ENCODE results near the gene INPP1.

Gene INPP1

DNA sequence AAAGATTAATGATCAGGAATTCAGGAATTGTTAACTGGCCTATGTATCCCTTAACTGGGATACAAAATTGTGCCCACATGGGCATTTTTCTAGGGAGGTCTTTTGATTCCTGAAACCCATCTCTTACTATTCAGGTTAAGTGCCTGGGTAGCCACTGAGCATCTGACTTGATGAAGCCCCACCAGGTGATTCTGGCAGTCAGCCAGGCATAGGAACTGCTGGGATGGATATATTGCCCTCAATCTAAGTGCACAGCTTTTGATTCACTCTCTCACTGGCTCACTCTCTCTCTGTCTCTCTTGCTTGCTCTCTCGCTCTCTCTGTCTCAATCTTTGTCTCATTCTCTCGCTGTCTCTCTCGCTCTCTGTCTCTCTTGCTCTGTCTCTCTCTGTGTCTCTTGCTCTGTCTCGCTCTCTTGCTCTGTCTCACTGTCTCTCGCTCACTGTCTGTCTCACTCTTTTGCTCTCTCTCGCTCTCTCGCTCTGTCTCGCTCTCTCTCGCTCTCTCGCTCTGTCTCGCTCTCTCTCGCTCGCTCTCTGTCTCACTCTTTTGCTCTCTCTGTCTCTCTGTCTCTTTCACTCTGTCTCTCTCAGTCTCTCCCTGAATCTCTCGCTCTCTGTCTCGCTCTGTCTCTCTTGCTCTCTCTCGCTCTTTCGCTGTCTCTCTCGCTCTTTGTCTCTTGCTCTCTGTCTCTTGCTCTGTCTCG lies 22.3 kb downstream of the INPP1 start:
- no peak for DNase-seq

- DNase-seq, result no peak
These were observed 22.9 kb downstream of the INPP1 start for GRCh38 chr2:190366248-190366753.

DNA sequence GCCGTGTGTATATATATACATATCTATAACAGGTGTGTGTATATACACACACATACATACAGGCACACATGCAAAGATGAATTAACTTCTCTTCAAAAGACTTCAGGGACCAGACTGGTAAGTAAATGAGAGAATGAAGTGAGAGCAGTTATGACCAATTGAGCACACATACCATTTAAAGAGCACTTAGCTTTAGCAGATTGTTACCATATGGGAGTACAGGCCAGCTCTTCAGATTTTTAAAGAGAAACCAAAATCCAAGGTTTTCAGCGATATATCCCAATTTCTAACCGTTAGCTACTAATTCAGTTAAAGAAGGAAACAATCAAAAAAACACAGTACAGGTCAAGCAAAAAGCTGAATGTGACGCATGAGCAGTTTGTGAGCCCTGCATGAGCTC lies 23.7 kb downstream of the INPP1 start:
- DNase-seq, result no peak

DNA sequence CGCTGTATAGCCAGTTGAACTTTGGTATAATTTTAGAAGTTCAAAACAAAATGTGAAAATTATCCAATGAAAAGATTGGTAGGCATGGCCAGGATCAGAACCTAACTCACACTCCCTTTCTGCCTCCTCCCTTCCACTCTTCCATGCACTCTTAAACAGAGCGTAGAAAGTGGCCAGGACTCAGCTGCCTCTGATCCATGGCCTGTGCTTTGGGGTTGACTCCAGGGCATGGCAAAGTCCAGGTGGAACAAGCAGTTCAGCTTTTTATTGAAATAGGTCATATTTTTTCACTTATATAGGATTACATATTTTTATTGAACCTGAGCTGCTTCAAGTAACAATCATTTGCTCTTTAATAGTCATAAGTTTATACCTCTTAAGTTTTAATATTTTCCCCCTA lies 26.2 kb downstream of the INPP1 start:
- DNase-seq, result no peak

GRCh38 chr2:190376083-190376482 lies 32.7 kb downstream of the INPP1 start:
- no peak for DNase-seq

GRCh38 chr2:190376591-190377245 lies 33.3 kb downstream of the INPP1 start:
- DNase-seq, result no peak

DNA sequence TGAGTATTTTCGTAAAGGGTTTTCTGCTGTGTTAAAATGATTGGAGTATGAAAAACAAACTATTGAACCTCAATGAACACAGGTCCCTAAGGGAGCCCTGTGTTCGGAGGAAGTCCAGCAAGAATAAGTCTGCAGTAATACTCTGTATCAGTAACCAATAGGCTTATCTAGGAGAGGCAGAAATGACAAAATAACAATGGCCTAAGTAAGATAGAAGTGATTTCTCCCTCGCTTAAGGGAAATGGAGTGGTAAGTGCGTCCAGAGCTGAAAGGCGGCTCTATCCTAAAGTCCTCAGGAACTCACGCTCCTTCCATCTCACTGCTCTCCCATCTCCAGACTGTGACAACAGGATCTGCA lies 35.5 kb downstream of the INPP1 start:
- no peak for DNase-seq

DNA sequence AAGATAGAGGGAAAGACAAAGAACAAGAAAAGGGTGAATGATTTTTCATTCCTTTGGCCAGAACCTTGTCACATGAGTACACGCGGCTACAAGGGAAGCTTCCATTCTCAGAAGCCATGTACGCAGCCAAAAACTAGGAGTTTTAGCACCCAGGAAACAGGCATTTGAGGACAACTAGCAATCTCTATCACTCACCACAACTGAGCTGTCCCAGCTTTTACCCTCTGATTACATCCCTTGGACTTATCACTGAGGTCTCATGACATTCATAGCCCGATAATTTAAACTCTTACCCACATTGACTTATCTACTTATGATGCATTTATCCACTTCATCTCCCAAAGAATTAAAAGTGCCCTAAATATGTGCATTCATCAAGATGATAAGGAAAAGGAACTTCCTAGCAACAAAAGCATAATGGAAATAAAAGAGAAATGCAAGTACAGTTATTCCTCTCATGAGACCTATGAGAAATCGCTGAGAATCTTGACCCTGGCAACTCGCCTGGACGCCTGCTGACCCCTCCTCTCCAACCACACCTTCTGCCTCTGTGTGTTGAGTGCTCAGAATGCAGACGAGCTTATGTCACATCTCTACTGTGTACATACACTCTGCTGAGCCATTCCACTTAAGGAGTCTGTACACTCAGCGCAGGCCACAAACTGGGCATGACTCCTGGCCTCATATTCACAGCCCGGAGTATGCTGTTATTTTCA lies 36.0 kb downstream of the INPP1 start:
- no peak for DNase-seq

- no peak for DNase-seq
These were observed 37.6 kb downstream of the INPP1 start for GRCh38 chr2:190380962-190381412.

DNA sequence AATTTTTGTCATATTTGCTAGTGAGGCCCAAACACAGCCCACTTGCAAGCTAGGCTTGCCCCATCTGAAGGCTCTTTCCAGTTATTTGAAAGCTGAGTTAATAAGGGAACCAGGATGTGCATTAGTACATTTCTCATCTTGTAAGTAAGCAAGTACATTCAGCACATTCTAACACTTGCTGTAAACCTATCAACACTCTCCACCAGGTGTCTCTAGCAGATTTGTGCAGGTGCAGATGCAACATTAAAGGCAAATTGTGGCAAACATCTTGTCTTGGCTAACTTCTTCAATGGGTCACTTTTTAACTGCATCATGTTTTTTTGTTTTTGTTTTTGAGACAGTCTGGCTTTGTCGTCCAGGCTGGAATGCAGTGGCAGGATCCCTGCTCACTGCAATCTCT lies 39.5 kb downstream of the INPP1 start:
- DNase-seq, result peak; percentile 29

- no peak for DNase-seq
These were observed 44.0 kb downstream of the INPP1 start for GRCh38 chr2:190387422-190387821.

GRCh38 chr2:190396271-190396670 lies 52.9 kb downstream of the INPP1 start:
- no peak for DNase-seq

- DNase-seq, result no peak
These were observed 59.7 kb downstream of the INPP1 start for GRCh38 chr2:190402986-190403603.

GRCh38 chr2:190404487-190404886 lies 61.1 kb downstream of the INPP1 start:
- DNase-seq, result no peak

DNA sequence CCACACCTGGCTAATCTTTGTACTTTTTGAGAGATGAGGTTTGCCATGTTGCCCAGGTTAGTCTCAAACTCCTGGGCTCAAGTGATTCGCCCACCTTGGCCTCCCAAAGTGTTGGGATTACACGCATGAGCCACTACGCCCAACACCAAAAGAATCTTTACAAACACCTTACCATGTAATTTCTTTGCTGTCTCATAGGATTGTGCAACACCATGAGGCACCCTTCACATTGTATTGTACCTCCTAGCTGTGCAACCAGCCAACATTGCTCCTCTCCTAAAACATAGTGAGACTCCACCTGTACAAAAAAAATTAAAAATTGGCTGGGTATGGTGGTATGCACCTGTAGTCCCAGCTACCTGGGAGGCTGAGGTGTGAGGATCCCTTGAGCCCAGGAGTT lies 61.7 kb downstream of the INPP1 start:
- DNase-seq, result no peak

GRCh38 chr2:190405995-190406394 lies 62.6 kb downstream of the INPP1 start:
- DNase-seq, result no peak

DNA sequence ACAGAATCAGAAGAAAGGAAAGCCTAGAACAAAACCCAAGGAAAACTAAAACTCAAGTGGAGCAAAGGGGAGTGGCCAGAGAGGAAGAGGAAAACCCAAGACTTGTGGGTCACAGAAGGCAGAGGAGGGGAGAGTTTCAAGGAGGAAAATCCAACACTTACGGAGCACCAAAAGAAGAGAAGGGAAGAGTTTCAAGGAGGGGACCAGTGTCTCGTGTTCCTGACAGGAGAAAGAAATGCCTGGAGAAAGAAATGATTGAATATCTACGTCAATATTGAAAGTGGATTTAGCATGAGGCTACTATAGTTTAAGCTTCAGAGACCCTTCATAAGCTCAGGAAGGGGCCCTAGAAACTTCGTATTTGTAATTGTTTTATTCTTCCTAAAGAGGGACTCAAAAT lies 63.4 kb downstream of the INPP1 start:
- no peak for DNase-seq

DNA sequence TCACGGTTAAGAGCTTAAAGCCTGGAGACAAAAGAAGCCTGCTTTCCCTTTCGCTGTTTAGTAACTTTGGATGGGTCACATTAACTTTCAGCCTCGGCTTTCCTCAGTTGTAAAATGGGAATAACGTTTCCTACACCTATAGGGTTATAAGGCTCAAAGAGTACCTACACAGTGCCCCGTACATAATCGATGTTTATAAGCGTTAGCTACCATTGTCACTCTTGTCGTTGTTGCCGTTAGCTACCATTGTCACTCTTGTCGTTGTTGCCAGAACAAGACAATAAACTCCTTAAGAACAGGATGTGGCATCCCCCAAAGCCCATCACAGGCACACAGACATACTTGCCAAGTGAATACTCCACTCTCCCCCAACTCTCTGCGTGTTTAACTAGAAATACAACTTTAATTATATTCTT lies 63.9 kb downstream of the INPP1 start:
- no peak for DNase-seq

DNA sequence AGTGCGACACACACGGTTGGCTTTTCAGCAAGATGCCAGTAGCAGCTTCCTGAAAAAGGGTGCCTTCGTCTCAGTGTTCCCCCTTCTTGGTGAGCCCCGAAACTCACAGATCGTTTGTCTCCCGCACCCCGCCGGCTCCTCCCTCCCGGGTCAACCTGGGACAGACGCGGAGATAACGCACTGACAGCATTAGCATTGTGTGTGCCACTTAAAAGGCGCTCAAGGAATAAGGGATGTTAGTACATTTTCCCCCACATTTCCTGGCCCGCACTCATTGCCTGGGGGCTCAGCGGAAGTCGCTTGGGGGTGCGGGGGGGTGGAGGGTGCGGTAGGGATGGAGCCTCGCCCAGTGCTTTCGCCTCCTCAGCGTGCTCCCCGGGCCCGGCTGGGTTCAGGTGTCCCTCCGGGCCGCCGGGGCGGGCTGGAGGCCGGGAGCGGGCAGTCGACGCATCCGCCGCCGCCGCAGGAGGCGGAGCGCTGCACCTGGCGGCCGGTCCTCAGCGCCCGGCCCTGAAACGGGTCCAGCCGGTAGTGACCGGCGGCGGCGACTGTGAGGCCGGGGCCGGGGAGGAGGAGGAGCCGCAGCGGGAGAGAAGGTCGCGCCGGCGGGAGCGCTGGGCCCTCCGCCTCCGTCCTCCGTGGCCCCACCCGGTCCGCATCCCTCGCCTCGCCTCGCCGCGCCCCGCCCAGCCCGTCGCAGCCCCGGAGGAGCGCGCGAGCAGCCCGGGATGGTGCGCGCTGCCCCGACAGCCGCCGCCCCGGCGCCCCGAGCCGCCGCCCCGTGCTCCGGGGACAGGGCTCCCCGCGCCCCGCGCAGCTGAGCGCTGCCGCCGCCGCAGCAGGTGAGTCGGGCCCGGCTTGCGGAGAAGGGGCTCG lies 64.5 kb downstream of the INPP1 start, which contains the start of gene MFSD6:
TSS of gene MFSD6 (plus strand) at position 694 of the 876 bp plus-strand sequence. CDS start 27,675 bp downstream, outside the sequence.
- DNase-seq, result no peak

- no peak for DNase-seq
These were observed 65.3 kb downstream of the INPP1 start for GRCh38 chr2:190408538-190409271.

DNA sequence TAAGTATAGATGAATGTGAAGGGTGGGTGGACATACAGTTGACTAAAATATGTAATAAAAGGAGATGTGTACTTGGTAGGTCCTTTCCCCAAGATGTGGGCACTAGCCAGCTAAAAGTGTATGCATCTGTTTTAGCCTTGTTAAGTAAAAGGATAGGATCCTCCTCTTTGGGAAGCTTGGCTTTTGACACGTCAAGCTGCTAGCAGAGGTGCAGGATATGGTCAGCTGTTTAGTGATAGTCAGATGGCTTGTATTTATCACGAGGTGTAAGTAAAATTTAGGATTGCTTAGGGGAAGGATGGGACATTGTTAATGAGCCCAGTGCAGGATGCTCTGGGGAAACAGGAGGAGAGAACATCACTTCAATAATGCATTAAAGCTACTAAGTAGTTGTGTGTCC lies 66.2 kb downstream of the INPP1 start:
- DNase-seq, result no peak

GRCh38 chr2:190410166-190410565 lies 66.8 kb downstream of the INPP1 start:
- no peak for DNase-seq
